Fibroblast of pulmonary artery (primary cell): ENCODE results near the gene AK3.
"Not testable (repeated sequence)": the region's sequence is repeated elsewhere in the genome, so short reads cannot be mapped to it uniquely, and the experiment has no call there.

Experiments used
- DNase-seq: peaks from one replicate; pipeline ENCODE4 v3.0.0-alpha.2; 2010; ENCODE audit warnings: low read depth
- H3K4me3 ChIP-seq: replicated peaks from 2 replicates; pipeline ENCODE4 v1.5.1; 2011; ENCODE audit warnings: low read depth, mild to moderate bottlenecking, control low read depth, low read length, moderate library complexity
- CTCF ChIP-seq: IDR thresholded peaks from 2 replicates; pipeline ENCODE4 v1.5.1; 2011; ENCODE audit warnings: mild to moderate bottlenecking, control low read depth, low read length, inconsistent platforms; ENCODE audit errors: missing control alignments

The AK3 gene

GRCh38 chr9:4662989-4663792 is 77.8 kb downstream of the AK3 start:
- peak overlapping the region; percentile 70 for H3K4me3 ChIP-seq
- TF ChIP-seq CTCF: no peak
- no peak for DNase-seq

GRCh38 chr9:4662108-4662988 is 78.7 kb downstream of the AK3 start, which contains the start of gene PLPP6:
Gene PLPP6, plus strand, starts transcription at chr9:4662294. Its CDS starts 82 bp downstream, at chr9:4662376.
- H3K4me3 ChIP-seq: peak within 1 kb of the TSS; percentile 70
- peak; percentile 47 for TF ChIP-seq CTCF
- DNase-seq: peak; percentile 84

- peak; percentile 55 for DNase-seq
- peak overlapping the region; percentile 70 for H3K4me3 ChIP-seq
Observed at GRCh38 chr9:4661611-4662010, 79.4 kb downstream of the AK3 start.

GRCh38 chr9:4661165-4661564 is 79.8 kb downstream of the AK3 start:
- TF ChIP-seq CTCF: no peak
- DNase-seq: peak; percentile 21

More at GRCh38 chr9:4661611-4662010, 79.4 kb downstream of the AK3 start:
- TF ChIP-seq CTCF: no peak

GRCh38 chr9:4660665-4661064 is 80.3 kb downstream of the AK3 start:
- not testable (repeated sequence) for H3K4me3 ChIP-seq, DNase-seq

More at GRCh38 chr9:4661165-4661564, 79.8 kb downstream of the AK3 start:
- no peak overlapping the region for H3K4me3 ChIP-seq
